ENCODE results near the gene RHOB.
"Not testable (repeated sequence)": the region's sequence is repeated elsewhere in the genome, so short reads cannot be mapped to it uniquely, and the experiment has no call there.

The RHOB gene

GRCh38 chr2:20490300-20491181 is 43.7 kb downstream of the RHOB start:
- no peak for DNase-seq (ENCODE audit: low read depth in 2 of 3, low spot score in 2 of 3)

GRCh38 chr2:20491739-20492531 is 45.1 kb downstream of the RHOB start:
- no peak for DNase-seq (ENCODE audit: low read depth in 2 of 3, low spot score in 2 of 3)

GRCh38 chr2:20493095-20493494 is 46.2 kb downstream of the RHOB start:
- DNase-seq (ENCODE audit: low read depth in 2 of 3, low spot score in 2 of 3), result not testable (repeated sequence)

- no peak for DNase-seq (ENCODE audit: low read depth in 2 of 3, low spot score in 2 of 3)
These were observed 47.4 kb downstream of the RHOB start for GRCh38 chr2:20494241-20494640.

- no peak for DNase-seq (ENCODE audit: low read depth in 2 of 3, low spot score in 2 of 3)
These were observed 49.4 kb downstream of the RHOB start for GRCh38 chr2:20496076-20496872.

GRCh38 chr2:20496942-20497341 is 50.1 kb downstream of the RHOB start:
- no peak for DNase-seq (ENCODE audit: low read depth in 2 of 3, low spot score in 2 of 3)
